K562 (cell line): ENCODE data around the gene DCP1B. TPM values are rescaled to one million over a fixed set of nuclear protein-coding genes. Genes with fewer than 3 reads are reported as not detected.

Source experiments
- ATAC-seq: fragments of 200-7000 bp; cut with Tn5 transposase; 3 replicates; pipeline ENCODE4 v1.9.1; 2020; ENCODE audit warnings: moderate library complexity
- BruUV-seq: library from RNA; stranded (reverse); fragments of 400-500 nt; replicated peaks from 2 replicates; lab custom pipeline; 2021; lab: Mats Ljungman, UMichigan
- CTCF ChIA-PET: fragments of 300-600 bp; formaldehyde crosslinking; extraction: SDS; loops from one replicate; lab custom pipeline; 2021; ENCODE audit warnings: low intra/inter-chr PET ratio; lab: Yijun Ruan, JAX
- POLR2A ChIA-PET: fragments of 300-600, 350-650 bp; sonication (Branson Sonifier 250); formaldehyde crosslinking; extraction: SDS; loops from one replicate; lab custom pipeline; 2021; ENCODE audit warnings: antibody characterized with exemption, inconsistent platforms; lab: Yijun Ruan, JAX
- DNase-seq, 4 experiments: peaks; one replicate each; pipeline versions ENCODE4 v3.0.0 to v3.0.0-alpha.2; 2011 to 2018; ENCODE audit warnings: low spot score in 3 of 4, mixed read lengths in 3 of 4; ENCODE audit errors: extremely low read depth in 1 of 4
- FAIRE-seq: peaks from 2 replicates; lab custom pipeline; 2011; peaks lifted over from hg19 to GRCh38; lab: Jason Lieb, UNC
- H2AFZ ChIP-seq: 2 replicates; pipeline ENCODE4 v1.6.0; 2011; ENCODE audit warnings: low read depth, low read length, control low read depth, inconsistent platforms
- H3K27ac ChIP-seq: fragments of 200-600 bp; 3 replicates; pipeline ENCODE4 v1.8.0; 2011; ENCODE audit warnings: low read depth, mild to moderate bottlenecking, control low read depth, inconsistent platforms, low read length, moderate library complexity, mixed read lengths; ENCODE audit errors: extremely low read depth
- H3K27me3 ChIP-seq, 2 experiments: fragments of 300-600 bp in 1 of 2; 2 replicates in 1 of 2; 3 replicates in 1 of 2; pipeline versions ENCODE4 v1.6.0 to v1.8.0; 2011; ENCODE audit warnings: inconsistent platforms in 2 of 2, low read length in 2 of 2, mild to moderate bottlenecking in 1 of 2, mixed read lengths in 1 of 2, moderate library complexity in 1 of 2; ENCODE audit not compliant: control insufficient read depth in 2 of 2, insufficient read depth in 2 of 2
- H3K36me3 ChIP-seq: fragments of 300-600 bp; 3 replicates; pipeline ENCODE4 v1.8.0; 2011; ENCODE audit warnings: mild to moderate bottlenecking, low read length, inconsistent platforms; ENCODE audit not compliant: control insufficient read depth, insufficient read depth
- H3K4me1 ChIP-seq, 2 experiments: fragments of 200-600 bp in 1 of 2; replicated peaks in 1 of 2; 2 replicates in 1 of 2; 3 replicates in 1 of 2; pipeline versions ENCODE4 v1.5.1 to v1.8.0; 2011; ENCODE audit warnings: inconsistent platforms in 2 of 2, low read length in 2 of 2, mild to moderate bottlenecking in 1 of 2, mixed read lengths in 1 of 2, moderate library complexity in 1 of 2; ENCODE audit not compliant: control insufficient read depth in 2 of 2, insufficient read depth in 2 of 2
- H3K4me2 ChIP-seq: 2 replicates; pipeline ENCODE4 v1.6.1; 2011; ENCODE audit warnings: low read length, control low read depth, inconsistent platforms, mixed read lengths; ENCODE audit not compliant: insufficient read depth
- H3K4me3 ChIP-seq: fragments of 200-600 bp; sonication (generic), shearing (Covaris generic); 2 replicates; pipeline ENCODE4 v1.5.1; 2016; ENCODE audit warnings: control low read depth, inconsistent platforms
- H3K79me2 ChIP-seq: fragments of 200-600 bp; 3 replicates; pipeline ENCODE4 v1.8.0; 2011; ENCODE audit warnings: low read length, inconsistent platforms; ENCODE audit not compliant: control insufficient read depth, insufficient read depth
- H3K9ac ChIP-seq, 2 experiments: 2 replicates each; pipeline versions ENCODE4 v1.6.0 to v1.6.1; 2011; ENCODE audit warnings: low read depth in 2 of 2, low read length in 2 of 2, control low read depth in 1 of 2, inconsistent platforms in 1 of 2, mild to moderate bottlenecking in 1 of 2, mixed read lengths in 1 of 2; ENCODE audit not compliant: insufficient read depth in 1 of 2
- H3K9me1 ChIP-seq: one replicate; pipeline ENCODE4 v1.6.0; 2011; ENCODE audit warnings: inconsistent platforms, mild to moderate bottlenecking, low read length, moderate library complexity; ENCODE audit not compliant: control insufficient read depth, insufficient read depth
- H3K9me3 ChIP-seq: replicated peaks from 2 replicates; pipeline ENCODE4 v1.5.1; 2011; ENCODE audit warnings: low read depth, low read length, inconsistent platforms; ENCODE audit not compliant: control insufficient read depth, insufficient read depth
- H4K20me1 ChIP-seq: replicated peaks from 2 replicates; pipeline ENCODE4 v1.6.1; 2011; ENCODE audit warnings: low read length, inconsistent platforms, mixed read lengths; ENCODE audit not compliant: control insufficient read depth, insufficient read depth
- ADNP ChIP-seq: fragments of 200-800 bp; sonication (Bioruptor generic); IDR thresholded peaks from 2 replicates; pipeline ENCODE4 v1.6.1; 2016; ENCODE audit warnings: missing genetic modification characterization, missing compliant biosample characterization
- C11orf30 ChIP-seq: fragments of 450-650 bp; IDR thresholded peaks from 2 replicates; pipeline ENCODE4 v1.6.1; 2016; ENCODE audit warnings: low read depth, mild to moderate bottlenecking
- FOXJ2 ChIP-seq: fragments of 200-800 bp; sonication (Bioruptor generic); IDR thresholded peaks from 2 replicates; pipeline ENCODE4 v1.6.1; 2016; ENCODE audit warnings: missing genetic modification characterization, missing compliant biosample characterization
- GABPA ChIP-seq: fragments of 200-800 bp; sonication (Bioruptor generic); conservative IDR thresholded peaks from 2 replicates; pipeline ENCODE4 v1.6.1; 2016; ENCODE audit warnings: low read depth, missing genetic modification characterization, missing compliant biosample characterization
- HDAC3 ChIP-seq: fragments of 450-650 bp; IDR thresholded peaks from 2 replicates; pipeline ENCODE4 v1.6.1; 2018; ENCODE audit warnings: borderline replicate concordance, mild to moderate bottlenecking, moderate library complexity; ENCODE audit not compliant: partially characterized antibody
- HMGN3 ChIP-seq: IDR thresholded peaks from 2 replicates; pipeline ENCODE4 v1.6.1; 2011; ENCODE audit warnings: borderline replicate concordance, low read depth, mild to moderate bottlenecking, mixed read lengths, low read length; ENCODE audit not compliant: insufficient read length; ENCODE audit errors: extremely low read depth
- KLF13 ChIP-seq: fragments of 450-650 bp; IDR thresholded peaks from 2 replicates; pipeline ENCODE4 v1.6.1; 2016; ENCODE audit warnings: missing genetic modification characterization, low read depth, mild to moderate bottlenecking, missing compliant biosample characterization, moderate library complexity, borderline replicate concordance
- NCOA2 ChIP-seq, 2 experiments: fragments of 450-650 bp; IDR thresholded peaks; 2 replicates each; pipeline ENCODE4 v1.6.1; 2018; ENCODE audit warnings: mild to moderate bottlenecking in 2 of 2, moderate library complexity in 1 of 2; ENCODE audit not compliant: partially characterized antibody in 2 of 2
- TCF3 ChIP-seq: sonication (generic); formaldehyde crosslinking; IDR thresholded peaks from 2 replicates; pipeline ENCODE4 v1.4.0; 2020; ENCODE audit warnings: mild to moderate bottlenecking, missing genetic modification reagents
- ZNF134 ChIP-seq: fragments of 250-450 bp; sonication (Bioruptor Pico); conservative IDR thresholded peaks from 2 replicates; pipeline ENCODE4 v1.4.0; 2020
- ZNF830 ChIP-seq: fragments of 250-450 bp; sonication (Bioruptor Pico); IDR thresholded peaks from 2 replicates; pipeline ENCODE4 v1.5.0; 2021; ENCODE audit warnings: mild to moderate bottlenecking
- WGBS: fragments of 100-300 bp; shearing (Covaris generic); methylation state at CpG from one replicate; pipeline ENCODE4 v1.1.6; 2016; ENCODE audit warnings: low coverage, mixed read lengths; ENCODE audit not compliant: insufficient coverage; ENCODE audit errors: missing lambda C conversion rate; 5-methylcytosine and 5-hydroxymethylcytosine counted together
- in situ Hi-C: fragments of 300-500 bp; cut with MboI; formaldehyde crosslinking; loops from 4 replicates; pipeline ENCODE4 v1.15.0; 2018; ENCODE audit warnings: inconsistent platforms, mixed read lengths
- intact Hi-C: fragments of 100-400 bp; cut with micrococcal nuclease; formaldehyde crosslinking; loops from 2 replicates; pipeline ENCODE4 v1.14.2; 2022
- polyA plus RNA-seq, 8 experiments: library from polyadenylated mRNA; depleted of rRNA in 4 of 8; stranded (reverse) in 5 of 8; unstranded in 3 of 8; fragments of >200 nt; fragmentation: Nextera tagmentation in 2 of 8; fragmentation: Illumina TruSeq in 1 of 8; extraction: Ambion mirVana in 2 of 8; extraction: Trizol in 1 of 8; gene quantifications; 2 replicates each; pipeline versions ENCODE4 v1.2.1 to v1.2.3, GENCODE V29; 2011 to 2014; ENCODE audit warnings: inconsistent platforms in 1 of 8, missing spikeins in 1 of 8
- total RNA-seq, 7 experiments: library from RNA; depleted of rRNA in 6 of 7; stranded (reverse); fragments of >200 nt in 6 of 7; fragmentation: Illumina TruSeq in 2 of 7; extraction: Trizol in 2 of 7; gene quantifications; 2 replicates each; pipeline versions ENCODE4 v1.2.1 to v1.2.3, GENCODE V29; 2011 to 2021; ENCODE audit warnings: low replicate concordance in 1 of 7
- TF ChIP-seq, protein P1 (sequence below): fragments of 150-350 bp; conservative IDR thresholded peaks from 2 replicates; pipeline ENCODE4 v1.6.1; 2014; ENCODE audit warnings: low read length
- TF ChIP-seq, protein P2 (sequence below), 2 experiments: fragments of 150-350 bp in 1 of 2; IDR thresholded peaks; 2 replicates each; pipeline ENCODE4 v1.6.1; 2012 to 2016; ENCODE audit warnings: low read depth in 2 of 2, low read length in 2 of 2, mild to moderate bottlenecking in 1 of 2, moderate library complexity in 1 of 2
- TF ChIP-seq, protein P3 (sequence below): fragments of 250-450 bp; sonication (Bioruptor Pico); IDR thresholded peaks from 2 replicates; pipeline ENCODE4 v1.9.0; 2021; ENCODE audit warnings: mild to moderate bottlenecking, inconsistent platforms

The DCP1B gene
- total and polyA plus RNA-seq, 9 of the 15 experiments (the other 6 are each of a cell fraction or from before 2014, with no cell fraction given), result 0.83 to 7.3 (median 3.4) TPM

DNA sequence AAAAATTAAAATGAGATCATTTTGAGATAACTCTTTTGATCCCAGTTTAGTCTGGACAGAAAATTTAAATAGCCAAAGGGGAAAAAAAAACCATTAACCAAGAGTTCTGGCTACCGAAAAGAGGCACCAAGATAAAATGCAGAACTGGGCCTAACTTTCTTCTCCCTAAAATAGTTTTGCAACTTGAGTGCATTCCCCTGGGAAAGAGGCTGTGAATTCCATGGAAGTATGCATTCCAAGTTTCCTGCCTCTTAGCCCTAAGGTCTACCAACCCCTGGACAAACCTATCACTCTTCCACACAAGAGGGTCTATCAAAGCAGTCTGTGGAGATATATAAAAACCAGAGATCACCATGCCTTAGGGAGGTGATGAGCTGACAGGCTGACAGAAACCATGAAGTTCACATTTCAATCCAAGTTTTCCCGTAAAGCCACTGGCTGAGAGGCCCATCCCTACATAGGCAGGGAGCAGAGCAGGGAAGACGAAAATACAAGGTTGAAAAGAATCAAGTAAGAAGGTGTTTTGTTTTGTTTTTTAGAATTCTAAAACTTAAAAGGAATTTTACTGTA, 33.8 kb downstream of the DCP1B start:
- FAIRE-seq, result no peak
- TF ChIP-seq, protein P1, sequence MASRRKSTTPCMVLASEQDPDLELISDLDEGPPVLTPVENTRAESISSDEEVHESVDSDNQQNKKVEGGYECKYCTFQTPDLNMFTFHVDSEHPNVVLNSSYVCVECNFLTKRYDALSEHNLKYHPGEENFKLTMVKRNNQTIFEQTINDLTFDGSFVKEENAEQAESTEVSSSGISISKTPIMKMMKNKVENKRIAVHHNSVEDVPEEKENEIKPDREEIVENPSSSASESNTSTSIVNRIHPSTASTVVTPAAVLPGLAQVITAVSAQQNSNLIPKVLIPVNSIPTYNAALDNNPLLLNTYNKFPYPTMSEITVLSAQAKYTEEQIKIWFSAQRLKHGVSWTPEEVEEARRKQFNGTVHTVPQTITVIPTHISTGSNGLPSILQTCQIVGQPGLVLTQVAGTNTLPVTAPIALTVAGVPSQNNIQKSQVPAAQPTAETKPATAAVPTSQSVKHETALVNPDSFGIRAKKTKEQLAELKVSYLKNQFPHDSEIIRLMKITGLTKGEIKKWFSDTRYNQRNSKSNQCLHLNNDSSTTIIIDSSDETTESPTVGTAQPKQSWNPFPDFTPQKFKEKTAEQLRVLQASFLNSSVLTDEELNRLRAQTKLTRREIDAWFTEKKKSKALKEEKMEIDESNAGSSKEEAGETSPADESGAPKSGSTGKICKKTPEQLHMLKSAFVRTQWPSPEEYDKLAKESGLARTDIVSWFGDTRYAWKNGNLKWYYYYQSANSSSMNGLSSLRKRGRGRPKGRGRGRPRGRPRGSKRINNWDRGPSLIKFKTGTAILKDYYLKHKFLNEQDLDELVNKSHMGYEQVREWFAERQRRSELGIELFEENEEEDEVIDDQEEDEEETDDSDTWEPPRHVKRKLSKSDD, result no peak
- TF ChIP-seq ZNF830, result no peak
- TF ChIP-seq TCF3 (CRISPR knock-in tag), result no peak
- TF ChIP-seq HDAC3, result no peak
- no peak for TF ChIP-seq NCOA2 (IDR thresholded peaks at IDR 0.05; ENCODE audit: partially characterized antibody in 2 of 2)
- TF ChIP-seq GABPA (tag), result no peak
- TF ChIP-seq ZNF134 (CRISPR knock-in tag), result no peak
- no peak for TF ChIP-seq KLF13 (tag)
- TF ChIP-seq, protein P2, sequence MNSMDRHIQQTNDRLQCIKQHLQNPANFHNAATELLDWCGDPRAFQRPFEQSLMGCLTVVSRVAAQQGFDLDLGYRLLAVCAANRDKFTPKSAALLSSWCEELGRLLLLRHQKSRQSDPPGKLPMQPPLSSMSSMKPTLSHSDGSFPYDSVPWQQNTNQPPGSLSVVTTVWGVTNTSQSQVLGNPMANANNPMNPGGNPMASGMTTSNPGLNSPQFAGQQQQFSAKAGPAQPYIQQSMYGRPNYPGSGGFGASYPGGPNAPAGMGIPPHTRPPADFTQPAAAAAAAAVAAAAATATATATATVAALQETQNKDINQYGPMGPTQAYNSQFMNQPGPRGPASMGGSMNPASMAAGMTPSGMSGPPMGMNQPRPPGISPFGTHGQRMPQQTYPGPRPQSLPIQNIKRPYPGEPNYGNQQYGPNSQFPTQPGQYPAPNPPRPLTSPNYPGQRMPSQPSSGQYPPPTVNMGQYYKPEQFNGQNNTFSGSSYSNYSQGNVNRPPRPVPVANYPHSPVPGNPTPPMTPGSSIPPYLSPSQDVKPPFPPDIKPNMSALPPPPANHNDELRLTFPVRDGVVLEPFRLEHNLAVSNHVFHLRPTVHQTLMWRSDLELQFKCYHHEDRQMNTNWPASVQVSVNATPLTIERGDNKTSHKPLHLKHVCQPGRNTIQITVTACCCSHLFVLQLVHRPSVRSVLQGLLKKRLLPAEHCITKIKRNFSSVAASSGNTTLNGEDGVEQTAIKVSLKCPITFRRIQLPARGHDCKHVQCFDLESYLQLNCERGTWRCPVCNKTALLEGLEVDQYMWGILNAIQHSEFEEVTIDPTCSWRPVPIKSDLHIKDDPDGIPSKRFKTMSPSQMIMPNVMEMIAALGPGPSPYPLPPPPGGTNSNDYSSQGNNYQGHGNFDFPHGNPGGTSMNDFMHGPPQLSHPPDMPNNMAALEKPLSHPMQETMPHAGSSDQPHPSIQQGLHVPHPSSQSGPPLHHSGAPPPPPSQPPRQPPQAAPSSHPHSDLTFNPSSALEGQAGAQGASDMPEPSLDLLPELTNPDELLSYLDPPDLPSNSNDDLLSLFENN (IDR thresholded peaks at IDR 0.05; ENCODE audit: low read depth in 2 of 2, low read length in 2 of 2), result no peak
- no peak for TF ChIP-seq FOXJ2
- no peak for TF ChIP-seq C11orf30
- no peak for TF ChIP-seq ADNP (tag)
- TF ChIP-seq HMGN3, result no peak
- TF ChIP-seq, protein P3, sequence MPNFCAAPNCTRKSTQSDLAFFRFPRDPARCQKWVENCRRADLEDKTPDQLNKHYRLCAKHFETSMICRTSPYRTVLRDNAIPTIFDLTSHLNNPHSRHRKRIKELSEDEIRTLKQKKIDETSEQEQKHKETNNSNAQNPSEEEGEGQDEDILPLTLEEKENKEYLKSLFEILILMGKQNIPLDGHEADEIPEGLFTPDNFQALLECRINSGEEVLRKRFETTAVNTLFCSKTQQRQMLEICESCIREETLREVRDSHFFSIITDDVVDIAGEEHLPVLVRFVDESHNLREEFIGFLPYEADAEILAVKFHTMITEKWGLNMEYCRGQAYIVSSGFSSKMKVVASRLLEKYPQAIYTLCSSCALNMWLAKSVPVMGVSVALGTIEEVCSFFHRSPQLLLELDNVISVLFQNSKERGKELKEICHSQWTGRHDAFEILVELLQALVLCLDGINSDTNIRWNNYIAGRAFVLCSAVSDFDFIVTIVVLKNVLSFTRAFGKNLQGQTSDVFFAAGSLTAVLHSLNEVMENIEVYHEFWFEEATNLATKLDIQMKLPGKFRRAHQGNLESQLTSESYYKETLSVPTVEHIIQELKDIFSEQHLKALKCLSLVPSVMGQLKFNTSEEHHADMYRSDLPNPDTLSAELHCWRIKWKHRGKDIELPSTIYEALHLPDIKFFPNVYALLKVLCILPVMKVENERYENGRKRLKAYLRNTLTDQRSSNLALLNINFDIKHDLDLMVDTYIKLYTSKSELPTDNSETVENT (CRISPR knock-in tag), result no peak

More for the DNA sequence above, 33.8 kb downstream of the DCP1B start:
- Histone ChIP-seq H3K36me3 (no peaks in the 10 kb centered on the region), H3K27me3 (no peaks in the 10 kb centered on the region), H3K4me1 (no peaks in the 10 kb centered on the region; a peak in 1 of 5 replicates), H3K9me1 (no peaks in the 10 kb centered on the region), H3K9ac (no peak overlapping the region), H3K4me2 (no peak overlapping the region), H3K9me3 (no peaks in the 10 kb centered on the region), H2AFZ (no peak overlapping the region), H3K4me3 (no peak overlapping the region), H3K27ac (no peak overlapping the region), H3K79me2 (no peaks in the 10 kb centered on the region), H4K20me1 (no peaks in the 10 kb centered on the region)
- ATAC-seq (no peak), DNase-seq (no peak)
- WGBS, result 33% methylated on average over 3 of the region's 3 CpGs
- intact Hi-C loops (no loop called here), in situ Hi-C loops (no loop called here)
- ChIA-PET CTCF (no interaction called here), POLR2A (no interaction called here)
- BruUV-seq, result no TSS peak
